Measurements from ENCODE around the gene SVEP1.

Gene SVEP1

GRCh38 chr9:110579034-110579861 is at the start of gene SVEP1:
SVEP1 (minus strand) TSS chr9:110579741; CDS start chr9:110579543, 198 bp downstream.
- TF ChIP-seq CTCF (IDR thresholded peaks at IDR 0.05; ENCODE audit: borderline replicate concordance, insufficient read depth, low read depth, low read length), result no peak
- H3K4me3 ChIP-seq (ENCODE audit: low read depth, low read length), result peak within 1 kb of the TSS; percentile 33

- TF ChIP-seq CTCF (IDR thresholded peaks at IDR 0.05; ENCODE audit: borderline replicate concordance, insufficient read depth, low read depth, low read length), result no peak
- H3K4me3 ChIP-seq (ENCODE audit: low read depth, low read length), result no peak overlapping the region
Measured at GRCh38 chr9:110626101-110626829, 46.7 kb upstream of the SVEP1 start.

GRCh38 chr9:110623462-110624025 is 44.0 kb upstream of the SVEP1 start:
- H3K4me3 ChIP-seq (ENCODE audit: low read depth, low read length), result no peak overlapping the region
- TF ChIP-seq CTCF (IDR thresholded peaks at IDR 0.05; ENCODE audit: borderline replicate concordance, insufficient read depth, low read depth, low read length), result peak; percentile 37; the same call in 1 of the 2 replicates

GRCh38 chr9:110622368-110622767 is 42.8 kb upstream of the SVEP1 start:
- no peak overlapping the region for H3K4me3 ChIP-seq (ENCODE audit: low read depth, low read length)
- TF ChIP-seq CTCF (IDR thresholded peaks at IDR 0.05; ENCODE audit: borderline replicate concordance, insufficient read depth, low read depth, low read length), result no peak

- no peak for TF ChIP-seq CTCF (IDR thresholded peaks at IDR 0.05; ENCODE audit: borderline replicate concordance, insufficient read depth, low read depth, low read length)
- no peak overlapping the region for H3K4me3 ChIP-seq (ENCODE audit: low read depth, low read length)
Measured at GRCh38 chr9:110620726-110621125, 41.2 kb upstream of the SVEP1 start.

GRCh38 chr9:110619831-110620230 is 40.3 kb upstream of the SVEP1 start:
- TF ChIP-seq CTCF (IDR thresholded peaks at IDR 0.05; ENCODE audit: borderline replicate concordance, insufficient read depth, low read depth, low read length), result no peak
- no peak overlapping the region for H3K4me3 ChIP-seq (ENCODE audit: low read depth, low read length)
